Natural killer cell treated with Interleukin-12 subunit alpha and Interleukin-12 subunit beta and Interleukin-15 and Interleukin-18, amount 100 ng/mL, for 72 hours (primary cell): ENCODE data around the gene SH3D19. TPM values are rescaled to one million over a fixed set of nuclear protein-coding genes. Genes with fewer than 3 reads are reported as not detected.

Experiments
- ATAC-seq, 2 donors: fragments of 150-1000 bp; cut with Tn5 transposase in 1 of 2; sonication (Bioruptor Pico), chemical (Tn5 transposase) in 1 of 2; 2 replicates each; pipeline ENCODE4 v1.10.0; 2021
- DNase-seq: peaks from one replicate; pipeline ENCODE4 v3.0.0; 2022; ENCODE audit warnings: low spot score
- H3K27ac Mint-ChIP-seq, 2 donors: 1 replicate in 1 of 2; 2 replicates in 1 of 2; pipeline ENCODE4 v1.8.0; 2022; ENCODE audit warnings: mixed read lengths in 2 of 2, mild to moderate bottlenecking in 1 of 2, moderate library complexity in 1 of 2
- H3K27me3 Mint-ChIP-seq, 2 donors: 1 replicate in 1 of 2; 2 replicates in 1 of 2; pipeline ENCODE4 v1.8.0; 2022; ENCODE audit warnings: mixed read lengths in 2 of 2
- H3K36me3 Mint-ChIP-seq: one replicate; pipeline ENCODE4 v1.8.0; 2022; ENCODE audit warnings: mixed read lengths
- H3K4me1 Mint-ChIP-seq, 2 donors: 1 replicate in 1 of 2; 2 replicates in 1 of 2; pipeline ENCODE4 v1.8.0; 2022; ENCODE audit warnings: low read depth in 2 of 2, mixed read lengths in 2 of 2, mild to moderate bottlenecking in 1 of 2
- H3K4me3 Mint-ChIP-seq: one replicate; pipeline ENCODE4 v1.8.0; 2022; ENCODE audit warnings: mixed read lengths
- H3K9me3 Mint-ChIP-seq: 2 replicates; pipeline ENCODE4 v1.8.0; 2022; ENCODE audit warnings: mixed read lengths
- total RNA-seq, 2 donors: library from RNA; stranded (reverse); gene quantifications; one replicate each; pipeline ENCODE4 v1.2.3, GENCODE V29; 2022

Gene SH3D19
- total RNA-seq, 2 donors from 2014 or later, result not detected

- no peaks in the 10 kb centered on the region for H3K4me1 Mint-ChIP-seq
- no peak overlapping the region for H3K4me3 Mint-ChIP-seq
- DNase-seq (no peak), ATAC-seq (no peak)
- H3K27ac Mint-ChIP-seq, result no peak overlapping the region
- H3K27me3 Mint-ChIP-seq, result peaks cover 4 to 12% of the 10 kb centered on the region in 2 donors
- no peaks in the 10 kb centered on the region for H3K9me3 Mint-ChIP-seq
- no peaks in the 10 kb centered on the region for H3K36me3 Mint-ChIP-seq
Observed at GRCh38 chr4:151314479-151314878, 10.9 kb downstream of the SH3D19 start.

GRCh38 chr4:151314010-151314355 lies 11.4 kb downstream of the SH3D19 start:
- H3K4me1 Mint-ChIP-seq, result no peaks in the 10 kb centered on the region
- ATAC-seq (no peak), DNase-seq (no peak)
- no peaks in the 10 kb centered on the region for H3K9me3 Mint-ChIP-seq
- no peaks in the 10 kb centered on the region for H3K36me3 Mint-ChIP-seq
- no peak overlapping the region for H3K4me3 Mint-ChIP-seq
- H3K27ac Mint-ChIP-seq, result no peak overlapping the region
- H3K27me3 Mint-ChIP-seq, result peaks cover 4 to 11% of the 10 kb centered on the region in 2 donors

- Mint-ChIP-seq H3K4me1 (no peaks in the 10 kb centered on the region), H3K27ac (no peak overlapping the region), H3K36me3 (no peaks in the 10 kb centered on the region), H3K9me3 (no peaks in the 10 kb centered on the region), H3K27me3 (peaks cover 4 to 11% of the 10 kb centered on the region in 2 donors), H3K4me3 (no peak overlapping the region)
- DNase-seq (no peak), ATAC-seq (no peak)
Observed at GRCh38 chr4:151313306-151314009, 11.9 kb downstream of the SH3D19 start.

- Mint-ChIP-seq H3K4me1 (no peaks in the 10 kb centered on the region), H3K27me3 (peaks cover under 1 to 7% of the 10 kb centered on the region in 2 donors), H3K27ac (no peak overlapping the region), H3K36me3 (no peaks in the 10 kb centered on the region), H3K9me3 (no peaks in the 10 kb centered on the region), H3K4me3 (no peak overlapping the region)
- ATAC-seq (no peak), DNase-seq (no peak)
Observed at GRCh38 chr4:151310124-151310728, 15.2 kb downstream of the SH3D19 start.

- H3K4me3 Mint-ChIP-seq, result no peak overlapping the region
- no peak for DNase-seq
- H3K27me3 Mint-ChIP-seq, result peaks cover 0 to 7% of the 10 kb centered on the region in 2 donors
- peaks cover 4% of the 10 kb centered on the region for H3K36me3 Mint-ChIP-seq
- no peak for ATAC-seq
- no peaks in the 10 kb centered on the region for H3K4me1 Mint-ChIP-seq
- H3K27ac Mint-ChIP-seq, result no peak overlapping the region
- H3K9me3 Mint-ChIP-seq, result no peaks in the 10 kb centered on the region
Observed at GRCh38 chr4:151304755-151305154, 20.6 kb downstream of the SH3D19 start.

GRCh38 chr4:151304226-151304625 lies 21.2 kb downstream of the SH3D19 start:
- H3K4me1 Mint-ChIP-seq, result no peaks in the 10 kb centered on the region
- no peak overlapping the region for H3K4me3 Mint-ChIP-seq
- no peak for ATAC-seq
- peaks cover 4% of the 10 kb centered on the region for H3K36me3 Mint-ChIP-seq
- no peak for DNase-seq
- peaks cover 0 to 7% of the 10 kb centered on the region in 2 donors for H3K27me3 Mint-ChIP-seq
- H3K9me3 Mint-ChIP-seq, result no peaks in the 10 kb centered on the region
- H3K27ac Mint-ChIP-seq, result no peak overlapping the region

GRCh38 chr4:151302432-151302831 lies 23.0 kb downstream of the SH3D19 start:
- Mint-ChIP-seq H3K27me3 (peaks cover 2 to 13% of the 10 kb centered on the region in 2 donors), H3K27ac (no peak overlapping the region), H3K36me3 (peaks cover 4% of the 10 kb centered on the region), H3K9me3 (no peaks in the 10 kb centered on the region), H3K4me3 (no peak overlapping the region), H3K4me1 (no peaks in the 10 kb centered on the region)
- no peak for ATAC-seq
- DNase-seq, result no peak

- no peaks in the 10 kb centered on the region for H3K9me3 Mint-ChIP-seq
- no peak overlapping the region for H3K4me3 Mint-ChIP-seq
- ATAC-seq (no peak), DNase-seq (no peak)
- peaks cover 4% of the 10 kb centered on the region for H3K36me3 Mint-ChIP-seq
- no peaks in the 10 kb centered on the region for H3K4me1 Mint-ChIP-seq
- H3K27me3 Mint-ChIP-seq, result peaks cover 5 to 25% of the 10 kb centered on the region in 2 donors
- H3K27ac Mint-ChIP-seq, result no peak overlapping the region
Observed at GRCh38 chr4:151297170-151297569, 28.2 kb downstream of the SH3D19 start.

GRCh38 chr4:151296227-151296626 lies 29.2 kb downstream of the SH3D19 start:
- Mint-ChIP-seq H3K27ac (no peak overlapping the region), H3K9me3 (no peaks in the 10 kb centered on the region), H3K36me3 (no peaks in the 10 kb centered on the region), H3K4me3 (no peak overlapping the region), H3K4me1 (no peaks in the 10 kb centered on the region), H3K27me3 (peaks cover 5 to 19% of the 10 kb centered on the region in 2 donors)
- ATAC-seq (no peak), DNase-seq (no peak)

GRCh38 chr4:151294833-151295496 lies 30.4 kb downstream of the SH3D19 start:
- Mint-ChIP-seq H3K27me3 (peaks cover 5 to 18% of the 10 kb centered on the region in 2 donors), H3K4me3 (no peak overlapping the region), H3K9me3 (no peaks in the 10 kb centered on the region), H3K36me3 (no peaks in the 10 kb centered on the region), H3K27ac (no peak overlapping the region), H3K4me1 (no peaks in the 10 kb centered on the region)
- ATAC-seq (peak in 1 of 2 donors; percentile 40), DNase-seq (no peak)

- Mint-ChIP-seq H3K27me3 (peaks cover 0 to 8% of the 10 kb centered on the region in 2 donors), H3K9me3 (peaks cover 2% of the 10 kb centered on the region), H3K4me1 (no peaks in the 10 kb centered on the region), H3K27ac (no peak overlapping the region), H3K36me3 (no peaks in the 10 kb centered on the region), H3K4me3 (no peak overlapping the region)
- ATAC-seq, result no peak
- no peak for DNase-seq
Observed at GRCh38 chr4:151292038-151292437, 33.4 kb downstream of the SH3D19 start.

GRCh38 chr4:151291485-151291884 lies 33.9 kb downstream of the SH3D19 start:
- peaks cover 2% of the 10 kb centered on the region for H3K9me3 Mint-ChIP-seq
- no peaks in the 10 kb centered on the region for H3K36me3 Mint-ChIP-seq
- no peak overlapping the region for H3K27ac Mint-ChIP-seq
- ATAC-seq (no peak), DNase-seq (no peak)
- no peaks in the 10 kb centered on the region for H3K4me1 Mint-ChIP-seq
- peaks cover 0 to 7% of the 10 kb centered on the region in 2 donors for H3K27me3 Mint-ChIP-seq
- H3K4me3 Mint-ChIP-seq, result no peak overlapping the region

- DNase-seq (no peak), ATAC-seq (no peak)
- Mint-ChIP-seq H3K36me3 (no peaks in the 10 kb centered on the region), H3K4me3 (no peak overlapping the region), H3K27ac (no peak overlapping the region), H3K27me3 (peaks cover 0 to 6% of the 10 kb centered on the region in 2 donors), H3K9me3 (peaks cover 2% of the 10 kb centered on the region), H3K4me1 (no peaks in the 10 kb centered on the region)
Observed at GRCh38 chr4:151287409-151287808, 38.0 kb downstream of the SH3D19 start.

GRCh38 chr4:151284534-151285245 lies 40.7 kb downstream of the SH3D19 start:
- Mint-ChIP-seq H3K27me3 (peaks cover 2 to 16% of the 10 kb centered on the region in 2 donors), H3K4me1 (no peaks in the 10 kb centered on the region), H3K36me3 (no peaks in the 10 kb centered on the region), H3K4me3 (no peak overlapping the region), H3K9me3 (peaks cover 2% of the 10 kb centered on the region), H3K27ac (no peak overlapping the region)
- ATAC-seq (no peak), DNase-seq (no peak)
